Chondrocyte (in vitro differentiated cells): ENCODE measurements around the gene AHSP. TPM values are rescaled to one million over a fixed set of nuclear protein-coding genes. Genes with fewer than 3 reads are reported as not detected.

ENCODE experiments used
- DNase-seq: peaks from one replicate; pipeline ENCODE4 v3.0.0; 2021; ENCODE audit warnings: mixed read lengths, low spot score
- H3K27ac Mint-ChIP-seq: one replicate; pipeline ENCODE4 v1.8.0; 2021; ENCODE audit warnings: mild to moderate bottlenecking, moderate library complexity, mixed read lengths; ENCODE audit not compliant: unreplicated experiment
- H3K27me3 Mint-ChIP-seq: 2 replicates; pipeline ENCODE4 v1.8.0; 2021; ENCODE audit warnings: low read depth, mixed read lengths
- H3K36me3 Mint-ChIP-seq: 2 replicates; pipeline ENCODE4 v1.8.0; 2021; ENCODE audit warnings: low read depth, mixed read lengths
- H3K4me1 Mint-ChIP-seq: 2 replicates; pipeline ENCODE4 v1.8.0; 2021; ENCODE audit warnings: low read depth, mild to moderate bottlenecking, mixed read lengths
- H3K4me3 Mint-ChIP-seq: one replicate; pipeline ENCODE4 v1.8.0; 2021; ENCODE audit warnings: mild to moderate bottlenecking, moderate library complexity, mixed read lengths; ENCODE audit not compliant: unreplicated experiment
- H3K9me3 Mint-ChIP-seq: 2 replicates; pipeline ENCODE4 v1.8.0; 2021; ENCODE audit warnings: low read depth, mixed read lengths
- CTCF ChIP-seq: fragments of 200-600 bp; sonication (generic); IDR thresholded peaks from 2 replicates; pipeline ENCODE4 v1.5.0; 2021; ENCODE audit warnings: antibody characterized with exemption, mild to moderate bottlenecking, moderate library complexity
- total RNA-seq: library from RNA; stranded (reverse); gene quantifications from 3 replicates; pipeline ENCODE4 v1.2.1, GENCODE V29; 2021

Gene AHSP
- total RNA-seq, 1 donor from 2014 or later, result not detected

GRCh38 chr16:31493506-31494125 lies 34.1 kb upstream of the AHSP start:
- Mint-ChIP-seq H3K27me3 (no peaks in the 10 kb centered on the region), H3K36me3 (peaks cover 22% of the 10 kb centered on the region), H3K4me3 (no peak overlapping the region), H3K9me3 (no peaks in the 10 kb centered on the region), H3K27ac (no peak overlapping the region), H3K4me1 (peaks cover 2% of the 10 kb centered on the region)
- TF ChIP-seq CTCF, result no peak
- peak; percentile 90 for DNase-seq

- peak; percentile 55 for DNase-seq
- H3K27me3 Mint-ChIP-seq, result no peaks in the 10 kb centered on the region
- no peak overlapping the region for H3K27ac Mint-ChIP-seq
- H3K4me3 Mint-ChIP-seq, result no peak overlapping the region
- H3K36me3 Mint-ChIP-seq, result peaks cover 28% of the 10 kb centered on the region
- TF ChIP-seq CTCF, result no peak
- H3K4me1 Mint-ChIP-seq, result no peaks in the 10 kb centered on the region
- H3K9me3 Mint-ChIP-seq, result no peaks in the 10 kb centered on the region
Measured at GRCh38 chr16:31496670-31497069, 31.0 kb upstream of the AHSP start.

GRCh38 chr16:31498493-31498892 lies 29.2 kb upstream of the AHSP start:
- Mint-ChIP-seq H3K27me3 (no peaks in the 10 kb centered on the region), H3K9me3 (no peaks in the 10 kb centered on the region), H3K36me3 (peaks cover 19% of the 10 kb centered on the region), H3K4me3 (no peak overlapping the region), H3K4me1 (peaks cover 8% of the 10 kb centered on the region), H3K27ac (no peak overlapping the region)
- TF ChIP-seq CTCF, result no peak
- DNase-seq, result peak; percentile 63

- H3K27ac Mint-ChIP-seq, result no peak overlapping the region
- no peaks in the 10 kb centered on the region for H3K27me3 Mint-ChIP-seq
- H3K4me3 Mint-ChIP-seq, result no peak overlapping the region
- H3K36me3 Mint-ChIP-seq, result peaks cover 18% of the 10 kb centered on the region
- no peak for TF ChIP-seq CTCF
- DNase-seq, result peak; percentile 48
- H3K4me1 Mint-ChIP-seq, result peaks cover 8% of the 10 kb centered on the region
- H3K9me3 Mint-ChIP-seq, result no peaks in the 10 kb centered on the region
Measured at GRCh38 chr16:31499928-31500327, 27.8 kb upstream of the AHSP start.

GRCh38 chr16:31501226-31501965 lies 26.3 kb upstream of the AHSP start:
- Mint-ChIP-seq H3K4me3 (no peak overlapping the region), H3K36me3 (peaks cover 18% of the 10 kb centered on the region), H3K4me1 (peaks cover 14% of the 10 kb centered on the region), H3K9me3 (no peaks in the 10 kb centered on the region), H3K27ac (no peak overlapping the region), H3K27me3 (no peaks in the 10 kb centered on the region)
- DNase-seq, result no peak
- no peak for TF ChIP-seq CTCF
